Mammary epithelial cell (primary cell): ENCODE results near the gene EHD4.

Experiments
- EZH2 ChIP-seq: IDR thresholded peaks from 2 replicates; pipeline ENCODE4 v1.6.1; 2012; ENCODE audit warnings: low read length, inconsistent platforms, borderline replicate concordance
- TF ChIP-seq, protein P1 (sequence below), 2 donors: IDR thresholded peaks in 1 of 2; conservative IDR thresholded peaks in 1 of 2; 2 replicates each; pipeline ENCODE4 v1.5.1; 2011 to 2012; ENCODE audit warnings: inconsistent platforms in 2 of 2, low read length in 2 of 2, mild to moderate bottlenecking in 2 of 2, control low read depth in 1 of 2, low read depth in 1 of 2; ENCODE audit not compliant: insufficient read depth in 1 of 2; ENCODE audit errors: extremely low read depth in 1 of 2

DNA sequence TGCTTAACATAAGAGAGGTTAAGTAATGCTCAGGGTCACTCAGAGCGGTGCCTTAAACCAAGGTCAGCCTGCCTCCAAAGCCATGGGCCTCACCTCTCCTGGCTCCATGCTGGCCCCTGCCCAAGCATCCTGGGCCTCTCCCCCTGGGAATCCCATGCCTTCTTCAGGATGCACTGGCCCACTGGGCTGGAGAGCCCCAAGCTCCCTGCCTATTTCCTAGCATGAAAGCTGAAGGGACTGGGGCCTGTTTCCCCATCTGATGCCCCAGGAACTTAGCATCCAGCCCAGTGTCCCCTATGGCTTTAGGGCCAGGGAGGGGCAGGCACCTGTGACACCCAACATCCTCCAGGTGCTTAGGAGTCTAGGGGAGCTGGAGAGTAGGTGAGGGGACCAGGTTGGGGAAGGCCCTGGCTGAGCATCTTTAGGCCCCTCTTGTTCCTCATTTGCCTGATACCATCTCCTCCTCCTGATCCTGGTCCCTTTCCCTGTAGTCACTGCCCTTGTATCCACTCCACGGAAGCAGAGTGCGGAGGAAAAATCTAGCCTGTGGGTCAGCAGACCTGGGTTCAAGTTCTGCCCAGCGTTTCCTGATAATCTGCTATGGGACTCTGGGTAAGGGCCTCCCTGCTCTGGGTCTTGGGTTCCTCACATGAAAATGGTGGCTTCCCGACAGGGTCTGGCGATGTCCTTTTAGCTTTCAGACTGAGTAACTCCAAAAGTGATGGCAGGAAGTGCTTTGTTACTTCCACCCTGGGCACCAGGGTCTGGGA is 28.6 kb downstream of the EHD4 start:
- TF ChIP-seq, protein P1, sequence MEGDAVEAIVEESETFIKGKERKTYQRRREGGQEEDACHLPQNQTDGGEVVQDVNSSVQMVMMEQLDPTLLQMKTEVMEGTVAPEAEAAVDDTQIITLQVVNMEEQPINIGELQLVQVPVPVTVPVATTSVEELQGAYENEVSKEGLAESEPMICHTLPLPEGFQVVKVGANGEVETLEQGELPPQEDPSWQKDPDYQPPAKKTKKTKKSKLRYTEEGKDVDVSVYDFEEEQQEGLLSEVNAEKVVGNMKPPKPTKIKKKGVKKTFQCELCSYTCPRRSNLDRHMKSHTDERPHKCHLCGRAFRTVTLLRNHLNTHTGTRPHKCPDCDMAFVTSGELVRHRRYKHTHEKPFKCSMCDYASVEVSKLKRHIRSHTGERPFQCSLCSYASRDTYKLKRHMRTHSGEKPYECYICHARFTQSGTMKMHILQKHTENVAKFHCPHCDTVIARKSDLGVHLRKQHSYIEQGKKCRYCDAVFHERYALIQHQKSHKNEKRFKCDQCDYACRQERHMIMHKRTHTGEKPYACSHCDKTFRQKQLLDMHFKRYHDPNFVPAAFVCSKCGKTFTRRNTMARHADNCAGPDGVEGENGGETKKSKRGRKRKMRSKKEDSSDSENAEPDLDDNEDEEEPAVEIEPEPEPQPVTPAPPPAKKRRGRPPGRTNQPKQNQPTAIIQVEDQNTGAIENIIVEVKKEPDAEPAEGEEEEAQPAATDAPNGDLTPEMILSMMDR (conservative IDR thresholded peaks at IDR 0.05 in 1 of 2, IDR thresholded peaks at IDR 0.05 in 1 of 2; ENCODE audit: extremely low read depth in 1 of 2, insufficient read depth in 1 of 2, low read depth in 1 of 2, low read length in 2 of 2), result no peak
- no peak for TF ChIP-seq EZH2
